DND-41 (cell line): ENCODE results near the gene ATP6V0A1.
A peak's percentile ranks its signal among the peaks of the same experiment; 100 is the strongest.

Source experiments
- ATAC-seq: fragments of 200-7000 bp; cut with Tn5 transposase; 3 replicates; pipeline ENCODE4 v1.9.1; 2021; ENCODE audit warnings: low read depth; ENCODE audit not compliant: insufficient read depth
- DNase-seq: peaks from one replicate; pipeline ENCODE4 v3.0.0-alpha.2; 2020
- H2AFZ ChIP-seq: 2 replicates; pipeline ENCODE4 v1.6.0; 2012; ENCODE audit warnings: low read depth, low read length
- H3K27ac ChIP-seq: 2 replicates; pipeline ENCODE4 v1.5.1; 2012; ENCODE audit warnings: low read length, inconsistent platforms
- H3K27me3 ChIP-seq: fragments of 200-600 bp; sonication (generic); 2 replicates; pipeline ENCODE4 v1.6.0; 2012; ENCODE audit warnings: low read length, mild to moderate bottlenecking, inconsistent platforms; ENCODE audit not compliant: insufficient read depth, poor library complexity
- H3K36me3 ChIP-seq: 2 replicates; pipeline ENCODE4 v1.5.1; 2012; ENCODE audit warnings: low read length, inconsistent platforms; ENCODE audit not compliant: insufficient read depth
- H3K4me1 ChIP-seq: 2 replicates; pipeline ENCODE4 v1.5.1; 2012; ENCODE audit warnings: mild to moderate bottlenecking, low read length; ENCODE audit not compliant: insufficient read depth
- H3K4me2 ChIP-seq: 2 replicates; pipeline ENCODE4 v1.6.0; 2012; ENCODE audit warnings: mild to moderate bottlenecking, moderate library complexity, low read length, inconsistent platforms; ENCODE audit not compliant: insufficient read depth
- H3K4me3 ChIP-seq, 2 experiments: fragments of 200-600 bp in 1 of 2; shearing (Covaris generic) in 1 of 2; 2 replicates each; pipeline ENCODE4 v1.5.1; 2012 to 2016; ENCODE audit warnings: inconsistent platforms in 2 of 2, low read length in 2 of 2, mild to moderate bottlenecking in 2 of 2, low read depth in 1 of 2, moderate library complexity in 1 of 2
- H3K79me2 ChIP-seq: 2 replicates; pipeline ENCODE4 v1.6.0; 2012; ENCODE audit warnings: low read length, inconsistent platforms; ENCODE audit not compliant: insufficient read depth
- H3K9ac ChIP-seq: 2 replicates; pipeline ENCODE4 v1.6.0; 2012; ENCODE audit warnings: low read depth, mild to moderate bottlenecking, inconsistent platforms, low read length, moderate library complexity
- H3K9me3 ChIP-seq: 2 replicates; pipeline ENCODE4 v1.5.1; 2012; ENCODE audit warnings: low read length, moderate library complexity, mild to moderate bottlenecking, inconsistent platforms; ENCODE audit not compliant: insufficient read depth, severe bottlenecking
- H4K20me1 ChIP-seq: 2 replicates; pipeline ENCODE4 v1.6.0; 2012; ENCODE audit warnings: low read length; ENCODE audit not compliant: insufficient read depth
- CTCF ChIP-seq: IDR thresholded peaks from 2 replicates; pipeline ENCODE4 v1.5.1; 2012; ENCODE audit warnings: borderline replicate concordance, low read length, moderate library complexity, mild to moderate bottlenecking; ENCODE audit not compliant: poor library complexity, severe bottlenecking; ENCODE audit errors: extremely low read depth
- EZH2 ChIP-seq: IDR thresholded peaks from 3 replicates; pipeline ENCODE4 v1.6.1; 2012; ENCODE audit warnings: borderline replicate concordance, low read depth, mild to moderate bottlenecking, moderate library complexity, low read length, inconsistent platforms; ENCODE audit not compliant: severe bottlenecking

The ATP6V0A1 gene

DNA sequence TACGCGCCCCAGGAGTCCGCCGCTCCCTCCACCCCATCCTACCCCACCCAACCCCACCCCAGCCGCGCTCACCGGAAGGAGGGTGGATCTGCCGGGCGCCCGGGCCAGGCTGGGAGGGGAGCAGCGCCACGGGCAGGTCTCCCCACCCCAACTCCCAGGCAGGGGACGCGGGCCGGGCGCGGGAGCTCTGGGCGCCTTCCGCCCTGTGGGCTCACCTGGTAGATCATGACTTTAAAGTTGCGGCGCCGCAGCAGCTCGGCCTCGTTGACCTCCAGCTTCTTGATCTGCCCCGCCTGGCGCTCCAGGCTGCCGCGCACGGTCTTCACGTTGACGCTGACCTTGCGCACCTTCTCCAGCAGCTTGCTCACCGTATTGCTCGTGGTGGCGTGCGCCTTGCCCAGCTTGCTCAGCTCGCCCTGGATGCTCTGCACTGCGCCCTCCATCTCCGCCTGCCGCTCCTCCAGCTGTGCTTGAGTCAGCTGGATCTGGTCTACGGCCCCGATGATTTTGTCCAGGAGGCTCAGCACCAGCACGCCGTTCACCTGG, 36.2 kb upstream of the ATP6V0A1 start:
- DNase-seq: no peak
- Histone ChIP-seq H3K27ac (no peak overlapping the region), H3K4me3 (no peak overlapping the region), H3K4me2 (no peak overlapping the region), H3K9ac (no peak overlapping the region), H3K79me2 (no peaks in the 10 kb centered on the region), H4K20me1 (no peaks in the 10 kb centered on the region), H3K4me1 (no peaks in the 10 kb centered on the region), H2AFZ (no peak overlapping the region), H3K9me3 (no peaks in the 10 kb centered on the region), H3K36me3 (no peaks in the 10 kb centered on the region), H3K27me3 (peaks cover 13% of the 10 kb centered on the region)
- TF ChIP-seq EZH2 (no peak), CTCF (no peak)
- ATAC-seq: peak; percentile 29; the same call in 2 of the 3 replicates

DNA sequence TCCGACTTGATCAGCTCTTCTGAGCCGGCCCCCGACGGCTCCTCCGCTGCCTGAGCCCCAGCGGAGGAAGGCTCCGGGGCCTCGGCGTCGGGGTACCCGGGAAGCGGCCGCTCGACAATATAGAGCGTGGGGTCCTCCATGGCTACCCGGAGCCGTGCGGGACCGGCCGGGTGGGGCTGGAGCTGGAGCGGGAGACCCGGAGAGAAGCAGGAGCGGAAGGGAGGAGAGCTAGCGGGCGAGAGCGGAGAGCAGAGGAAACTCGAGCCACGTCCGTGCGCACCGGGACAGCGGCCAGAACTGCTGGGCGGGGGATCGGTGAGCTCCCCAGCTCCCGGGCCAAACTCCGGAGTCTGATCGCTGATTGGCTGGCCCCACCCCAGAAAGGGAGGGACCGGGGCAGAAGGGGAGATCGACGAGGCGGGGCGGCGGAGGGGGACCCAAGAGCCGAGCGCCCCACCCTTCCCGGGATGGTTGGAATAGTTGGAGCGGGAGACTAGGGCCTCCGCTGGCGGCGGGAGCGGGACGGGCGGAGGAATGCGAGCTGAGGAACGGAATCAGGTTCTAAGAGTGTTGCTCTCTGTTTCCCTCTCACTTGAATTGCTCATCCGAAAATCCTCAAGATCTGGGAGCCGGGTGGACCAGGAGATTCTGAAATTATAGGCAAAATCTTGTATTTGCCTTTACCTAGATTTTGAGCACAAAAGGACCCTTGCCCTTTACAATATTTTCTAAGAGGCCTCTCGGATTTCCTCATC, 35.5 kb upstream of the ATP6V0A1 start, which contains the start of gene CAVIN1:
CAVIN1 (minus strand) TSS at position 299 of the 755 bp plus-strand sequence; CDS start at position 140, 159 bp downstream.
- Histone ChIP-seq H3K79me2 (no peaks in the 10 kb centered on the region), H3K27ac (no peak within 1 kb of the TSS), H3K9ac (no peak within 1 kb of the TSS), H3K27me3 (peaks cover 13% of the 10 kb centered on the region), H4K20me1 (no peaks in the 10 kb centered on the region), H3K4me1 (no peaks in the 10 kb centered on the region), H3K4me2 (no peak within 1 kb of the TSS), H3K9me3 (no peaks in the 10 kb centered on the region), H2AFZ (no peak within 1 kb of the TSS), H3K36me3 (no peaks in the 10 kb centered on the region), H3K4me3 (no peak within 1 kb of the TSS)
- TF ChIP-seq CTCF: no peak
- no peak for TF ChIP-seq EZH2
- DNase-seq (no peak), ATAC-seq (no peak)

- no peaks in the 10 kb centered on the region for H3K36me3 ChIP-seq
- no peaks in the 10 kb centered on the region for H3K4me1 ChIP-seq
- no peak overlapping the region for H3K9ac ChIP-seq
- no peaks in the 10 kb centered on the region for H3K79me2 ChIP-seq
- H3K9me3 ChIP-seq: no peaks in the 10 kb centered on the region
- H4K20me1 ChIP-seq: no peaks in the 10 kb centered on the region
- H3K27ac ChIP-seq: no peak overlapping the region
- DNase-seq: no peak
- H3K4me2 ChIP-seq: no peak overlapping the region
- TF ChIP-seq EZH2 (no peak), CTCF (no peak)
- H3K27me3 ChIP-seq: peaks cover 16% of the 10 kb centered on the region
- no peak for ATAC-seq
- H3K4me3 ChIP-seq: no peak overlapping the region
- no peak overlapping the region for H2AFZ ChIP-seq
Observed at GRCh38 chr17:42423766-42424165, 34.9 kb upstream of the ATP6V0A1 start.
